Ovary (tissue), 3 donors: ENCODE results near the gene MAPK8.

Source experiments
- CTCF ChIP-seq, 3 donors: fragments of 450-650 bp in 2 of 3; fragments of 200-600 bp in 1 of 3; IDR thresholded peaks; one replicate each; pipeline versions ENCODE4 v1.5.1 to v1.8.0; 2016 to 2022; ENCODE audit warnings: antibody characterized with exemption in 3 of 3, mild to moderate bottlenecking in 1 of 3
- POLR2A ChIP-seq: fragments of 450-650 bp; IDR thresholded peaks from one replicate; pipeline ENCODE4 v1.6.1; 2017; ENCODE audit warnings: antibody characterized with exemption, mild to moderate bottlenecking, moderate library complexity
- donor health status: DM: no; HTN: no; CAD: no.

GRCh38 chr10:48383393-48383792 lies 76.9 kb downstream of the MAPK8 start:
- TF ChIP-seq POLR2A (no peak), CTCF (IDR thresholded peaks at IDR 0.05) (no peak)
